NCI-H1417 (cell line): Measurements from ENCODE around the gene UST.

ENCODE experiments used
- DNase-seq, 3 experiments: peaks; one replicate each; lab custom pipeline; 2025; lab: John Stamatoyannopoulos, UW

UST gene

DNA sequence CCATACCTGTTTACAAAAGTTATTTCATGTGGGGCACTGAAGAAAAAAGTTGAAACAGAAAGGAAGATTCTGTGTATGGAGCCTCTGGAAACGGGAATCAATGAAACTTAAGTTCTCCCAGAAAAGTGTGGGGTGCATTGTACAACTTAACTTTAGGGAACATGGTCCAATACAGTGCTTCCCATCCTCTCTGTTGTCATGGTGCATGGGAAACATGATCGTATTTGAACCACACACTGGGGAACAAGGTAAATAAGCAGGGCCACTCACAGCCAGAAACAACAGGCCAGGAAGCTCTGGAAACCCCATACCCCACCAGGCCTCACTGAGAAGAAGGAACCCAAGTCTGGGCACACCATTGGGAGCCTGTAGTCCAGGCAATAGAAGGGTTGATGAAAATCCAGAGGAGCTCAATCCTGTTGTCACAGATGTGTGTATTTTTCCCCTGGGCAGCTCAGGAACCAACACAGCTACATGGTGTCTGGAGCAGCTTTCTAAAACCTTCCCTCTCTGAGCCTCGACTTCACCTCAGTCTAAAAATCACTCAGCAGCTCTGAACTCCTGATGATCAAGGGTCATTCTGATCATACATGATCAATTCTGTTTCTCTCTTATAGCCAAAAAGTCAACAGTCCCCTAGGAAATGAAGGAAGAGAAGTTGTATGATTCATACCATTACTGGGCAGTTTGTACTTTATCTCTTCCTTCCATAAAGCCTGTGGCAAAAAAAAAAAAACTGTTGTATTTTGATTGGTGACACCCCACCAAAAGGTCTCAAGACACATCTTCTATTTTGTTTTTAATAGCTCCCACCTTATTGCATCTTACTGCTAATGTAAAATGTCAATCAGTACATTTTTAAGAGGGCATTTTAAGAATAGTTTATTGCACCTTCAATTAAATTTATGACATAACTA lies 372.2 kb downstream of the UST start:
- DNase-seq: no peak

DNA sequence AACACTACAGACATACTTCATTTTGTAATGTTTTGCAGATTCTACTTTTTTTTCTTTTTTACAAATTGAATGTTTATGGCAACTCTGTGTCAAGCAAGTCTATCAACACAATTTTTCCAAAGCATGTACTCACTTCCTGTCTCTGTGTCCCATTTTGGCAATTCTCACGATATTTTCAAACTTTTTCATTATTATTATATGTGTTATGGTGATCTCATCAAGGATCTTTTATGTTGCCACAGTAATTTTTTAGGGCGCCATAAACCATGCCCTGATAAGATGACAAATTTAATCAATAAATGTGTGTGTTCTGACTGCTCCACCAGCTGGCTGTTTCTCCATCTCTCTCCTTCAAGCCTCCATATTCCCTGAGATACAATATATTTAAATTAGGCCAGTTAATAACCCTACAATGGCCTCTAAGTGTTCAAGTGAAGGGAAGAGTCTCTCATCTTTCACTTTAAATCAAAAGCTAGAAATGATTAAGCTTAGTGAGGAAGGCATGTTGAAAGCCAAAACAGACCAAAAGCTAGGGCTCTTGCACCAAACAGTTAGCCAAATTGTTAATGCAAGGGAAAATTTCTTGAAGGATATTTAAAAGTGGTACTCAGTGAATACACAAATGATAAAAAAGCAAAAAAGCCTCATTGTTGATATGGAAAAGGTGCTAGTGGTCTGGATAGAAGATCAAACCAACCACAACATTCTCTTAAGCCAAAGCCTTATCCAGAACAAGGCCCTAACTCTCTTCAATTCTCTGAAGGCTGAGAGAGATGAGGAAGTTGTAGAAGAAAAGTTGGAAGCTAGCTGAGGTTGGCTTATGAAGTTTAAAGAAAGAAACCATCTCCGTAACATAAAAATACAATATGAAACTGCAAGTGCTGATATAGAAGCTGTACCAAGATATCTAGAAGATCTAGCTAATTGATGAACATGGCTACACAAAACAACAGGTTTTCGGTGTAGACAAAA lies 376.3 kb downstream of the UST start:
- DNase-seq: no peak

DNA sequence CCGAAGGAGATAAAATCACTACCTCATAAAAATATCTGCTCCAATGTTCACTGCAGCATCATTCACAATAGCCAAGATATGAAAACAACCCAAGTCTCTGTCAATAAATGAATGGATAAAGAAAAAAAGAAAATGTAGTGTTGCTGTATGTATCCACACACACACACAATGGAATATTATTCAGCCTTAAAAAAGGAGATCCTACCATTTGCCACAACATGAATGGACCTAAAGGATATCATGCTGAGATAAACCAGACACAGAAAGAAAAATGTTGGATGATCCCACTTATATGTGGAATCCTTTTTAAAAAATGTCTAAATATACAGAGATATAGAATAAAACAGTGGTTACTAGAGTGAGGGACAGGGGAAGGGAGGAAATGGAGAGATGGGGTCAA lies 378.5 kb downstream of the UST start:
- no peak for DNase-seq
